Measurements from ENCODE around the gene SLC6A5.

The SLC6A5 gene

GRCh38 chr11:20626279-20626678 is 26.9 kb downstream of the SLC6A5 start:
- DNase-seq = no peak

- DNase-seq = no peak
Observed at GRCh38 chr11:20627026-20627425, 27.6 kb downstream of the SLC6A5 start.

GRCh38 chr11:20627701-20628100 is 28.3 kb downstream of the SLC6A5 start:
- no peak for DNase-seq

- DNase-seq = no peak
Observed at GRCh38 chr11:20631519-20632168, 32.2 kb downstream of the SLC6A5 start.

- DNase-seq = no peak
Observed at GRCh38 chr11:20632169-20632532, 32.7 kb downstream of the SLC6A5 start.

- no peak for DNase-seq
Observed at GRCh38 chr11:20634044-20634443, 34.6 kb downstream of the SLC6A5 start.

- DNase-seq = no peak
Observed at GRCh38 chr11:20634781-20635180, 35.4 kb downstream of the SLC6A5 start.

GRCh38 chr11:20638074-20638473 is 38.7 kb downstream of the SLC6A5 start:
- no peak for DNase-seq

- no peak for DNase-seq
Observed at GRCh38 chr11:20639688-20640087, 40.3 kb downstream of the SLC6A5 start.

GRCh38 chr11:20640401-20640800 is 41.0 kb downstream of the SLC6A5 start:
- DNase-seq = no peak

GRCh38 chr11:20644360-20644759 is 45.0 kb downstream of the SLC6A5 start:
- DNase-seq = no peak

- peak; percentile 48 for DNase-seq
Observed at GRCh38 chr11:20647976-20648565, 48.7 kb downstream of the SLC6A5 start.

- DNase-seq = no peak
Observed at GRCh38 chr11:20652150-20652806, 52.9 kb downstream of the SLC6A5 start.

- no peak for DNase-seq
Observed at GRCh38 chr11:20654038-20654437, 54.6 kb downstream of the SLC6A5 start.

GRCh38 chr11:20656901-20657300 is 57.5 kb downstream of the SLC6A5 start:
- no peak for DNase-seq

GRCh38 chr11:20658135-20658534 is 58.7 kb downstream of the SLC6A5 start:
- no peak for DNase-seq

GRCh38 chr11:20661445-20661844 is 62.0 kb downstream of the SLC6A5 start:
- no peak for DNase-seq

- DNase-seq = no peak
Observed at GRCh38 chr11:20661850-20662249, 62.4 kb downstream of the SLC6A5 start.

- DNase-seq = no peak
Observed at GRCh38 chr11:20668131-20668809, 68.9 kb downstream of the SLC6A5 start.

- DNase-seq = no peak
Observed at GRCh38 chr11:20668844-20669819, 69.7 kb downstream of the SLC6A5 start, which contains the start of gene NELL1. TSS of gene NELL1 (plus strand) at chr11:20669586.

GRCh38 chr11:20669820-20670684 is 70.6 kb downstream of the SLC6A5 start:
- DNase-seq = no peak
